SW480 (cell line): ENCODE measurements around the gene C12orf75.
"Not testable (repeated sequence)": the region's sequence is repeated elsewhere in the genome, so short reads cannot be mapped to it uniquely, and the experiment has no call there.

Experiments used
- DNase-seq: peaks from one replicate; pipeline ENCODE4 v3.0.0-alpha.2; 2016; ENCODE audit warnings: low spot score

C12orf75 gene

DNA sequence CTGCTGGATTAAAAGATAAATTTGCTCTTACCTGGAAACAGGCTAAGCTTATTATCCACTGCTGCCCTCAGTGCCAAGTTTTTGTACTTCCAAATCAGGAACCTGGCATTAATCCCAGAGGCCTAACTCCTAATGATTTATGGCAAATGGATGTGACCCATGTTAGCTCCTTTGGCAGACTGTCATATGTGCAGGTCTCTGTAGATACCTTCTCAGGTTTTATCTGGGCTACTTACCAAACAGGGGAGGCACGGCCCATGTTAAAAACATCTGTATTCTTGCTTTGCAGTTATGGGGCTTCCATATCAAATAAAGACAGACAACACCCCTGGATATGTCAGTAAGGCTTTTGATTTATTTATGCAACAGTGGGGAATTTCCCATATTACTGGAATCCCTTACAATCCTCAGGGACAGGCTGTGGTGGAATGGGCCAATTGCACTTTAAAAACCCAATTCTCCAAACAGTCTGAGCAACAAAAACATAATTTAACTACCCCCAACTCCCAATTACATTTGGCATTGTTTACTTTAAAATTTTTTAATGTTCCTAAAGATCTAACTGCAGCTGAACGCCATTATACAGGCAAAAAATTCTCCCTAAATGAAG lies 19.9 kb upstream of the C12orf75 start:
- DNase-seq = not testable (repeated sequence)

DNA sequence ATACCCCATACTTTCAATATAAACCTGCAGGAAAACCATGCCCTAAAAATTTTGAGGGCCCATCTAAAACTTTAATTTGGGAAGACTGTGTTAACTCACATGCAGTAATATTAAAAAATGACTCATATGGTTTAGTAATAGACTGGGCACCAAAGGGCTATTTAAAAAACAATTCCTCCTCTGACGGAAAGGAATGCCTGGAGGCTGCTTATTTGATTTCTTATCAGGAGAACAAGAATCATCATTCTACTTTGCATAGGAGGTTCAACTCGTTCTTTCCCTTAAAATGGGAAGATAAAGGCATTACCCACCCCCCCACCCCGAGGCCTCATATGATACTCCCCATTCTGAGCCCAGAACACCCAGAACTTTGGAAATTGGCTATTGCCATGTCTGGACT lies 18.6 kb upstream of the C12orf75 start:
- not testable (repeated sequence) for DNase-seq

- not testable (repeated sequence) for DNase-seq
These were observed 16.7 kb upstream of the C12orf75 start for GRCh38 chr12:105313755-105314154.

- no peak for DNase-seq
These were observed 15.4 kb upstream of the C12orf75 start for GRCh38 chr12:105315130-105315529.

- DNase-seq = no peak
These were observed 14.8 kb upstream of the C12orf75 start for GRCh38 chr12:105315726-105316125.

DNA sequence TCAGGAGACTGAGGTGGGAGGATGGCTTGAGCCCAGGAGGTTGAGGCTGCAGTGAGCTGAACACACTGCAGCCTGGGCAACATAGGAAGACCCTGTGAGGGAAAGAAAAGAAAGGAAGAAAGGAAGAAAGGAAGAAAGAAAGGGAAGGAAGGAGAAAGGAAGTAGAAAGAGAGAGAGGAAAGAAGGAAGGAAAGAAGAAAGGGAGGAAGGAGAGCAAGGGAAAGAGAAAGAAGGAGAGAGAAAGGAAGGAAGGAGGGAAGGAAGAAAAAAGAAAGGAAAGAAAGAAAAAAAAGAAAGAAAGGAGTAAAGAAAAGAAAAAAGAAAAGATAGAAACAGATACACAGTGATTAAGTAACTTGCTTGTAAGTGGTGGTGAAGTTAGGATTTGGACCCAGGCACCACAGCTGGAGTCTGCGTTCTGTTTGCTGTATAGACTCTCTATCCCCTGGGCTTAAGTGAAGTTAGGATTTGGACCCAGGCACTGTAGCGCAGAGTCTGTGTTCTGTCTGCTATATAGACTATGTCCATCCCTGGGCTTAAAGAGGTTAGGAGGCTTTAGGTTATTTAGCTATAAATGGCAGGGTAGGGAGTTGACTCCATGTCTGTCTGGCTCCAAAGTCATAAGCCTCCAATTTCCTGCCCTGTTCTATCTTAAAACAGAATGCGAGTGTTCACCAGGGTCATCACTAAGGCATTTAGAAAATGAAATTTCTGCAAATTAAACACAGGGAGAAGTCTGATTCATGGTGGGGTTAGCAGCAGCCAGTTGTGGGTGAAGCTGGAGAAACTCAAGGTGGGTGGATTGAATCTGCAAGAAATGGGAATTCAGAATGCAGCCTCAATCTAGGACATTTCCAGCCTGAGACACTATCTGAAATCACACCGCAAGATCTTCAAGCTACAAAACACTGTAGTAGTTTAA lies 13.3 kb upstream of the C12orf75 start:
- no peak for DNase-seq

DNA sequence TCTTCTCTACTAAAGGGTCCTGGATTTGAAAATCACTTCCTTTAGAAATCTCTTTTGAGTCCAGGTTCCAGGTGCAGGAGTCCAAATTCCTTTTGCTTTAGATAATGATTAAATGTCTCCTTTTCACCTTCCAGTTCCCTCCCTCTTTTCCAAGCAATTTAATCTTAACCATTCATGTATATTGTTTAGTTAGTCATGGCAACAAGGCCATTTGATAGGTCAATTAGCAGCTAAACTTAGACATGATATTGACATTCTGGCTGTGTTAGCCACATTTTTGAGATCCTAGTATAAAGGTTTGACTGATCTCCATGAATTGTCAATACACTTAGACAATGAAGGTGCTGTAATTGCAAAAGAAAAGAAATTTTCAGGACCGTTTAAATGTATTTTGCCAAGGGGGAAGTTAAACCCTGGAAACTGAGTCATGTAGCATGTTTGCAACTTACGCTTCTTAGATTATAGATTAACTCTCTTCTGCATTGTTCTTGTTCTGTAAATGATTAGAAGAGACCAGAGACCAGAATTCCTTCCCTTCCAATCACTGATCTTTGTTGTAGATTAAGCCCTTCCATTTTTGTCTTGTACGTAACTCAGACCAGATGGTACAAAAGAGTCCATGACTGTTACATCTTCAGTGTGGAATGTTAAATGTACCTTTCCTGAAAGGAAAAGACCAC lies 12.4 kb upstream of the C12orf75 start:
- DNase-seq = peak; percentile 12

DNA sequence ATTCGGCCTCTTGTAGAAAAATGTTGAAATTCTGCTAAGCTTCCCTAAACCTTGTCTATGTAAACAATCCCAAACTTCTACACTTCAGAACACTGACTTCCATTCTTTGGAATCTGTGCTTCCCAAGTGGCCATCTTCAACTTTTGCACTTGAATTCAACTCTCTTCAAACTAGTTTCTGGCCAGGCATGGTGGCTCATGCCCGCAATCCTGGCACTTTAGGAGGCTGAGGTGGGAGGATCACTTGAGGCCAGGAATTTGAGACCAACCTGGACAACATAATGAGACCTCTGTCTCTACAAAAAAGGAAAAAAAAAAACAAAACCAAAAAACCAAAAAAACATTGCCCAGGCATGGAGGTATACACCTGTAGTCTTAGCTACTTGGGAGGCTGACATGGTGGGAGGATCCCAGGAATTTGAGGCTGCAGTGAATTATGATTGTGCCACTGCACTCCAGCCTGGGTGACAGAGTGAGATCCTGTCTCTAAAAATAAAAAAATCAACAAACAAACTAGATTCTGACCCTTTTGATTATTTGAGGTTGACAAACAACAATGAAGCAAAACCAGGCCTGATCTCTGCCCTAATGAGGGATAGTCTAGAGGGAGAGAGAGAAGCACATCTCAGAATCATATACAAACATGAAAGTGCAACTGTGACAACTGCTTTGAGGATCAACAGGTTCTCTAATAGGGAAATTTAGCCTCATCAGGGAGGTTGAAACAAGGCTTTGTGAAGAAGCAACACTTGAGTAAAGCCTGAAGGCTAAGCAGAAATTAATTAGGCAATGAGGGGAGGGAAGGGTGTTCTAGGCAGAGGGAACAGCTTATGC lies 11.6 kb upstream of the C12orf75 start:
- DNase-seq = no peak

DNA sequence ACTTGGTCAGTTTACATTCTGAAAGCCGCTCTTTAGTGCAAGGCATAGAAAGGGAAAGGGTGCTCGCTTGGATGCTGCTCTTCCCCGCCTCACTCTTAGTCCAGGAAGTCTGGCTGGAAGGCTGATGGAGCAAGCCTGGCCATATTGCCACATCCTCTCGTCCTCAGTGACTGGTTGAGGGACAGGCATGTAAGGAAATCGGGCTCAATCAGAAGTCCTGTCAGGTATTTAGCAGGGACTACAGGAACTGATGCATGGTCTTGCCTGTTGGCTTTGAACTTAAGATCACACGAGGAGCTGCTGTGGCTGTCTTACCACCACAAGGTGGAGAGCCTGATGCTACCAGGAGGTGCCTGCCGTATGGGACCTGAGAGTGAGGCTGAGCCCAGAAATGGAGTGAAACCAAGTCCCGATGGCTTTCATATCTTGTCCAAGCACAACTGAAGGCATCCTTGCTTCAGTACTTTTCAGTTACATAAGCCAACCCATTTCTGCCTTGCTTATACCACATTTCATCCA lies 10.7 kb upstream of the C12orf75 start:
- DNase-seq = no peak

GRCh38 chr12:105321125-105321524 lies 9.4 kb upstream of the C12orf75 start:
- DNase-seq = no peak

DNA sequence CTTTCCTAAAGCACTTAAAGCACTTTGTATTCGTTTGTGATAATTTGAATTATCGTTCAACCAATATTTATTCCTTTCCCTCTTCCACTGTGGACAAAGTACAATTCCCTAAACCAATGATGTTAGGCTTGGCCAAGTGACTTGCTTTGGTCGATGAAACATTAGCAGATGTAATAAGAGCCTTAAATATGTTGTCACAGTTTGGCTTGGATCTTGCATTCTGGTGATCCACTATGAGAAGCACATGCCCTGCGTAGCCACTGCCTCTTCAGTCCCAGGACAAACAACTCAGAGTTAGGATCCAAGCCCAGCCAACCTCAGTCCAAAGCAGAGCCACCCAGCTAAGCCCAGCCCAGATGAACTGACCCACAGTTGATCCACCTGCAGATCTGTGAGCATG lies 8.4 kb upstream of the C12orf75 start:
- no peak for DNase-seq

DNA sequence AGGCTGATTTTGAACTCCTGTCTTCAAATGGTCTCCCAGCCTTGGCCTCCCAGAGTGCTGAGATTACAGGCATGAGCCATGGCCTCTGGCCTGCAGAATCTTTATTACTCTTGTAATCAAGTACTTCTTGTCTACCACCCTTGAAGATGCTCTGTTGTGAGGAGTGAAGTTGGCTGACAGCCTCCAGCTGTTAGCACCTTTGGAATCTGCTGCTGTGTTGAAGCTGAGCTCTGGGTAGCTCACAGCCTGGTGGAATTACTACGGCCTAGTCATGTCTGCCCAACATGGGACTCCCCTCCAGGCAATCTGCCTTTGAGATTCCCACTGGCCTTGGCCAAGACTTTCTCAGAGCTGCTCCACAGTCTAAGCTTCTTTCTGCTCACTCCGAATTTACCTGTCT lies 5.8 kb upstream of the C12orf75 start:
- no peak for DNase-seq

- no peak for DNase-seq
These were observed 5.4 kb upstream of the C12orf75 start for GRCh38 chr12:105325117-105325516.

- DNase-seq = no peak
These were observed 587 bp upstream of the C12orf75 start for GRCh38 chr12:105329926-105330282.

GRCh38 chr12:105330931-105331804 lies 677 bp downstream of the C12orf75 start:
- DNase-seq = peak; percentile 28

DNA sequence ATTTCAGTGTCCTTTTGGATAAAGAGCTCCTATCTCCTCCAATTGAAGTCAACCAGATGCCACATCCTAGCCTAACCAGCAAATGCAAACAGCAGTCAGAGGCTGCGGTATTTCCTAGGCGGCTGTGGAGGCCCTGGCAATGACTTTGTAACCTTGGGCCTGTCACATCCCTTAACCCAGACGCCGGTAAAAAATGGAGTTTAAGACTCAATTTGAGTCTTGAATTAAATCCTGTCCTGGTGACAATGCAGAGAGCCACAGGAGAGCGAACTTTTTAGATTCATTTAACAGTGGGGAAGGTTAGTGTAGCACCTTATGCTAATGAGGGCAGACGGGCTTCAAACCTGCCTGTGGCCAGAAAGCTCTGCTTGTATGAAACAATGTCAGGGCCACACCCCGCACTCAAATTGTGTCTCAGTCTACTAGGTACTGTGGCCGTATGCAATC lies 1.3 kb downstream of the C12orf75 start:
- DNase-seq = peak; percentile 64

- DNase-seq = peak; percentile 12
These were observed 1.8 kb downstream of the C12orf75 start for GRCh38 chr12:105332286-105332685.

- DNase-seq = no peak
These were observed 2.4 kb downstream of the C12orf75 start for GRCh38 chr12:105332925-105333324.

DNA sequence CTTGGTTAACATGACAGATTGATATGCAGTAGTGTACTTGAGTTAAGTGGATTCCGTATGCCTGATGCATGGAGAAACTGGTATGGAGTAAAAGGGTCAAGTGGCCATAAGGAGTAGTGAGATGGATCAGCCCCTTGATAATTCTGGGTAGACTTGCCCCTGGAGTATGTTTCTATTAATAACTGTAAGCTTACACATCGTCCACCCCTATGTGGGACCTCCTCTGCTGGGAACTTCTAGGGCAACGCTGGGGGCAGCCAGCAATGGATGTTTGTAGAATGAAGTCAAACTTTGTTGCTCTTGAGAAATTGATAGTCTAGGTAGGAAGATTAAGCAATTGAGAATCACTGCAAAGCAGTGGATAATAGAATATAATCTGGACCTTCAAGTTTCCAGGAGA lies 3.5 kb downstream of the C12orf75 start:
- no peak for DNase-seq

DNA sequence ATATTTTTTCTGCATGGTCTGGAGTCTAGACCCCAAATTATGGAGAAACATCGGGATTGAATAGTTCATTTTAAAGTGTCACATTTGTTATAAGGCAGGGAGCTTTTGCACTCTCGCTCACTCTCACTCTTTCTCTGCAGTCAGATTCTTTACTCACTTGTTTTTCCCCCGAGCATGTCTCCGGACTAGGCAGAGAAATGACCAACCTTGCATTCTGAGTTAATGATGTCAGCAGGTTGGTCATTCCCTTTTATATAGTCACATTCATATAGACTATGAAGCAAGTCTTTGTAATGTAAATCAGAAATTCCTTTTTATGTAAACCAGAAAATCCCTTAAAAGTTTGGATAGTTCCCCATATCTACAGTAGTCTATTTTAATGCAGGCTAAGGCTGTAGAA lies 4.1 kb downstream of the C12orf75 start:
- no peak for DNase-seq

DNA sequence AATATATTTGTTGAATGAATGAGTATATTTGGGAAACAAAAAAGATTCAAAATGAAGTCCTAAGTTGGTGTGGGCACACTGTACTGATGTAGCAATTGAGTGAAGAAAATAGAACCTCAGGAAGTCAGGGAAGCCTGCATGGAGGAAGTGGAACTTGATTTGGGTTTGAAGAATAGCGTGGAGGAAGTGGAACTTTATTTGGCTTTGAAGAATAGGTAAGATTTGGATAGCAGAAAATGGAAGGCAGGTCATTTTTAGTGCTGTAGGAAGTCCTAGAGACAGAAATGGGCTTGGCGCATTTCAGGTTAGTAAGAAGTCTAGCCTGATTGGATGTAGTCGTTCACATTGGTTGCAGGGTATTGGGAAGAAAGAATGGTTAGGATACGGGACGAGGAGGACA lies 5.4 kb downstream of the C12orf75 start:
- no peak for DNase-seq
